Cardiac muscle cell (in vitro differentiated cells and primary cell): ENCODE data around the gene OR4D2. TPM values are rescaled to one million over a fixed set of nuclear protein-coding genes. Genes with fewer than 3 reads are reported as not detected.

ENCODE experiments used
- DNase-seq, 2 donors: peaks; one replicate each; pipeline versions ENCODE4 v3.0.0 to v3.0.0-alpha.2; 2010 to 2017; ENCODE audit warnings: low read depth in 1 of 2, low spot score in 1 of 2
- H3K27ac ChIP-seq: fragments of 200-600 bp; sonication (generic); 2 replicates; pipeline ENCODE4 v1.5.1; 2016
- H3K27me3 ChIP-seq: fragments of 200-600 bp; sonication (generic); 2 replicates; pipeline ENCODE4 v1.6.0; 2016; ENCODE audit warnings: control low read depth
- H3K36me3 ChIP-seq: fragments of 200-600 bp; sonication (generic); 2 replicates; pipeline ENCODE4 v1.5.1; 2016; ENCODE audit warnings: control low read depth
- H3K4me1 ChIP-seq: fragments of 200-600 bp; sonication (generic); 2 replicates; pipeline ENCODE4 v1.8.1; 2017; ENCODE audit warnings: low read depth, mild to moderate bottlenecking, mixed run types
- H3K4me3 ChIP-seq: fragments of 200-600 bp; sonication (generic); 2 replicates; pipeline ENCODE4 v1.5.1; 2016; ENCODE audit warnings: mild to moderate bottlenecking
- H3K9me3 ChIP-seq: fragments of 200-600 bp; sonication (generic); 2 replicates; pipeline ENCODE4 v1.5.1; 2017; ENCODE audit warnings: low read depth, mild to moderate bottlenecking, control low read depth
- polyA plus RNA-seq: library from polyadenylated mRNA; unstranded; fragments of >200 nt; fragmentation: Nextera tagmentation; extraction: Ambion mirVana; gene quantifications from 2 replicates; pipeline ENCODE4 v1.2.1, GENCODE V29; 2016
- total RNA-seq: library from RNA; depleted of rRNA; stranded (reverse); fragments of >200 nt; gene quantifications from 2 replicates; pipeline ENCODE4 v1.2.3, GENCODE V29; 2016
- TF ChIP-seq, protein P1 (sequence below): IDR thresholded peaks from 2 replicates; pipeline ENCODE4 v1.5.1; 2012; ENCODE audit warnings: low read depth, mild to moderate bottlenecking, low read length

OR4D2 gene
- total and polyA plus RNA-seq, 2 experiments from 2014 or later: not detected

- H3K27me3 ChIP-seq: peaks cover 19% of the 10 kb centered on the region
- H3K4me1 ChIP-seq: no peaks in the 10 kb centered on the region
- no peak for DNase-seq
Observed at GRCh38 chr17:58219789-58220183, 53.0 kb downstream of the OR4D2 start.

More at GRCh38 chr17:58219789-58220183, 53.0 kb downstream of the OR4D2 start:
- Histone ChIP-seq H3K4me3 (no peak overlapping the region), H3K9me3 (no peaks in the 10 kb centered on the region), H3K27ac (no peak overlapping the region), H3K36me3 (peaks cover 12% of the 10 kb centered on the region)
- TF ChIP-seq, protein P1, sequence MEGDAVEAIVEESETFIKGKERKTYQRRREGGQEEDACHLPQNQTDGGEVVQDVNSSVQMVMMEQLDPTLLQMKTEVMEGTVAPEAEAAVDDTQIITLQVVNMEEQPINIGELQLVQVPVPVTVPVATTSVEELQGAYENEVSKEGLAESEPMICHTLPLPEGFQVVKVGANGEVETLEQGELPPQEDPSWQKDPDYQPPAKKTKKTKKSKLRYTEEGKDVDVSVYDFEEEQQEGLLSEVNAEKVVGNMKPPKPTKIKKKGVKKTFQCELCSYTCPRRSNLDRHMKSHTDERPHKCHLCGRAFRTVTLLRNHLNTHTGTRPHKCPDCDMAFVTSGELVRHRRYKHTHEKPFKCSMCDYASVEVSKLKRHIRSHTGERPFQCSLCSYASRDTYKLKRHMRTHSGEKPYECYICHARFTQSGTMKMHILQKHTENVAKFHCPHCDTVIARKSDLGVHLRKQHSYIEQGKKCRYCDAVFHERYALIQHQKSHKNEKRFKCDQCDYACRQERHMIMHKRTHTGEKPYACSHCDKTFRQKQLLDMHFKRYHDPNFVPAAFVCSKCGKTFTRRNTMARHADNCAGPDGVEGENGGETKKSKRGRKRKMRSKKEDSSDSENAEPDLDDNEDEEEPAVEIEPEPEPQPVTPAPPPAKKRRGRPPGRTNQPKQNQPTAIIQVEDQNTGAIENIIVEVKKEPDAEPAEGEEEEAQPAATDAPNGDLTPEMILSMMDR: no peak

Other genes with a start within 250 kb of the OR4D2 start
- gene CUEDC1, start 211.6 kb upstream of the OR4D2 start, total RNA-seq: 14.8 and 18.3 TPM in 2 replicates
- gene CUEDC1, start 211.6 kb upstream of the OR4D2 start, polyA plus RNA-seq: 10.9 and 15.3 TPM in 2 replicates
- gene VEZF1, start 178.7 kb upstream of the OR4D2 start, total RNA-seq: 29.7 and 37.3 TPM in 2 replicates
- gene VEZF1, start 178.7 kb upstream of the OR4D2 start, polyA plus RNA-seq: 18.5 and 22.3 TPM in 2 replicates
- gene SRSF1, start 159.7 kb upstream of the OR4D2 start, total RNA-seq: 209 and 235 TPM in 2 replicates
- gene SRSF1, start 159.7 kb upstream of the OR4D2 start, polyA plus RNA-seq: 127 and 146 TPM in 2 replicates
- 14.2 and 16.3 TPM in 2 replicates for gene DYNLL2, start 83.6 kb upstream of the OR4D2 start, total RNA-seq
- gene DYNLL2, start 83.6 kb upstream of the OR4D2 start, polyA plus RNA-seq: 0.62 and 0.79 TPM in 2 replicates
- 0.04 TPM in 1 of 2 replicates, not detected in the other for gene OR4D1, start 18.6 kb upstream of the OR4D2 start, total RNA-seq
- not detected in 2 replicates for gene OR4D1, start 18.6 kb upstream of the OR4D2 start, polyA plus RNA-seq
- gene EPX, start 25.7 kb downstream of the OR4D2 start, total RNA-seq: not detected in 2 replicates
- gene EPX, start 25.7 kb downstream of the OR4D2 start, polyA plus RNA-seq: not detected in 2 replicates
- 18.0 and 29.7 TPM in 2 replicates for gene MKS1, start 52.3 kb downstream of the OR4D2 start, total RNA-seq
- gene MKS1, start 52.3 kb downstream of the OR4D2 start, polyA plus RNA-seq: 28.6 and 42.7 TPM in 2 replicates
- gene LPO, start 71.6 kb downstream of the OR4D2 start, total RNA-seq: not detected in 2 replicates
- not detected in 2 replicates for gene LPO, start 71.6 kb downstream of the OR4D2 start, polyA plus RNA-seq
- gene MPO, start 114.0 kb downstream of the OR4D2 start, total RNA-seq: not detected in 2 replicates
- gene MPO, start 114.0 kb downstream of the OR4D2 start, polyA plus RNA-seq: not detected in 2 replicates
- 45.1 and 92.1 TPM in 2 replicates for gene TSPOAP1, start 161.8 kb downstream of the OR4D2 start, total RNA-seq
- gene TSPOAP1, start 161.8 kb downstream of the OR4D2 start, polyA plus RNA-seq: 77.5 and 85.3 TPM in 2 replicates
- 94.6 and 152 TPM in 2 replicates for gene SUPT4H1, start 185.2 kb downstream of the OR4D2 start, total RNA-seq
- 97.9 and 102 TPM in 2 replicates for gene SUPT4H1, start 185.2 kb downstream of the OR4D2 start, polyA plus RNA-seq